ENCODE results near the gene EXOC6. TPM values are rescaled to one million over a fixed set of nuclear protein-coding genes. Genes with fewer than 3 reads are reported as not detected.

Gene EXOC6
- total RNA-seq, 2 donors from 2014 or later, result 13.2 to 70.8 TPM

DNA sequence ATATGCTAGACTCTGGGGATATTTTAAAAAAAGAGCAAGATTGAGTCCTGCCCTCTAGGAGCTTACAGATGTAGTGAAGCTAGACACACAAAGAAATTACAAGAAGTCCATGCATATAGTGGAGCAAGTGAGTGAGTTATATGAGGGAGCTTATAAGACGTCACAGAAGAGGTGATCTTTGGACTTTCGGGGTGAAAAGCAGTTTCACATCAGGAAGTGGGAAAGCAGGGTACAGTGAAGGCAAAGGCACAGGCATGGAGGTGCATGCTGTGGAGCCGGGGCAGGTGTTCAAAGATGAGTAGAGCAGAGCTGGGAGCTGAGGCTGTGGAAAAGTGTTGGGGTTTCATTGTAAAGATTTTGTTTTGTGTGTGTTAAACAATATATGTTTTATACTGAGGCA lies 38.5 kb upstream of the EXOC6 start:
- DNase-seq (no peak), ATAC-seq (no peak)
- intact Hi-C loops (cut with DNase I), result no loop called here
- Histone ChIP-seq H3K36me3 (replicated peaks in 1 of 2; ENCODE audit: insufficient read depth in 1 of 2, low read depth in 2 of 2) (no peaks in the 10 kb centered on the region), H3K4me3 (no peak overlapping the region), H3K4me1 (peaks cover 6% of the 10 kb centered on the region), H3K27me3 (no peaks in the 10 kb centered on the region), H3K9me3 (no peaks in the 10 kb centered on the region), H3K27ac (no peak overlapping the region)
- TF ChIP-seq, protein P1, sequence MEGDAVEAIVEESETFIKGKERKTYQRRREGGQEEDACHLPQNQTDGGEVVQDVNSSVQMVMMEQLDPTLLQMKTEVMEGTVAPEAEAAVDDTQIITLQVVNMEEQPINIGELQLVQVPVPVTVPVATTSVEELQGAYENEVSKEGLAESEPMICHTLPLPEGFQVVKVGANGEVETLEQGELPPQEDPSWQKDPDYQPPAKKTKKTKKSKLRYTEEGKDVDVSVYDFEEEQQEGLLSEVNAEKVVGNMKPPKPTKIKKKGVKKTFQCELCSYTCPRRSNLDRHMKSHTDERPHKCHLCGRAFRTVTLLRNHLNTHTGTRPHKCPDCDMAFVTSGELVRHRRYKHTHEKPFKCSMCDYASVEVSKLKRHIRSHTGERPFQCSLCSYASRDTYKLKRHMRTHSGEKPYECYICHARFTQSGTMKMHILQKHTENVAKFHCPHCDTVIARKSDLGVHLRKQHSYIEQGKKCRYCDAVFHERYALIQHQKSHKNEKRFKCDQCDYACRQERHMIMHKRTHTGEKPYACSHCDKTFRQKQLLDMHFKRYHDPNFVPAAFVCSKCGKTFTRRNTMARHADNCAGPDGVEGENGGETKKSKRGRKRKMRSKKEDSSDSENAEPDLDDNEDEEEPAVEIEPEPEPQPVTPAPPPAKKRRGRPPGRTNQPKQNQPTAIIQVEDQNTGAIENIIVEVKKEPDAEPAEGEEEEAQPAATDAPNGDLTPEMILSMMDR (IDR thresholded peaks at IDR 0.05), result no peak
- no peak for TF ChIP-seq POLR2A (IDR thresholded peaks at IDR 0.05)
- WGBS, 2 donors, result 71 to 74% methylated on average over 3 of the region's 3 CpGs

DNA sequence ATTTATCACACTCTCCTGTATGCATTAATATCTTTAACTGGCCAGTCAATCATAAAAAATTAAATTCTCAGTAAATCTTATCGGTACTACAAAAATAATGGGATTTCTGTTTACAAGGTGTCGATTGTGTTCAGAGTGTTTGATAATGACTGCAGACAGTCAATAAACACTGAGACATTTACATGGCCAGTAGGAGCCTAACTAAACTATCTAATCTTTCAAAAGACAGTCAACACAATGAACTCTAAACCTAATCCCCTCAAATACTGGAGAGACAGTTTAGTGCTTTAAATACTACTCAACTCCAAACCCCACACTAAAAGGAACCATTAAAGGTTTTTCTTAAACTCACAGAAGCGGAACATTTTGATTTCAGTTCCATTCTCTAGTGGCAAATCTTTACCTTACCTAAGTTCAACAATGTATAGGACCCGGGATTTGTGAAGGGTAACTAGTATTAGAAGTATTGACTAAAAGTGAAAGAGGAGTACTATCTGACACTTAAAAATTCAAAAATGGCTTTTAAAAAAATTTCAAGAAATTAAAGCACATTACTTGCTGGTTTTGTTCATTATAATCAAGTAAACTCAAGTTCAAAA lies 37.3 kb upstream of the EXOC6 start:
- DNase-seq, result no peak
- 23 to 48% methylated on average over 4 of the region's 4 CpGs for WGBS, 2 donors
- no peak overlapping the region for H3K27ac ChIP-seq
- no peaks in the 10 kb centered on the region for H3K27me3 ChIP-seq
- H3K9me3 ChIP-seq, result no peaks in the 10 kb centered on the region
- H3K4me3 ChIP-seq, result no peak overlapping the region
- H3K36me3 ChIP-seq (replicated peaks in 1 of 2; ENCODE audit: insufficient read depth in 1 of 2, low read depth in 2 of 2), result no peaks in the 10 kb centered on the region
- peaks cover 17% of the 10 kb centered on the region for H3K4me1 ChIP-seq
- TF ChIP-seq, protein P1 (IDR thresholded peaks at IDR 0.05), result no peak
- TF ChIP-seq POLR2A (IDR thresholded peaks at IDR 0.05), result no peak
- ATAC-seq, result no peak
- intact Hi-C loops (cut with DNase I), result no loop called here

DNA sequence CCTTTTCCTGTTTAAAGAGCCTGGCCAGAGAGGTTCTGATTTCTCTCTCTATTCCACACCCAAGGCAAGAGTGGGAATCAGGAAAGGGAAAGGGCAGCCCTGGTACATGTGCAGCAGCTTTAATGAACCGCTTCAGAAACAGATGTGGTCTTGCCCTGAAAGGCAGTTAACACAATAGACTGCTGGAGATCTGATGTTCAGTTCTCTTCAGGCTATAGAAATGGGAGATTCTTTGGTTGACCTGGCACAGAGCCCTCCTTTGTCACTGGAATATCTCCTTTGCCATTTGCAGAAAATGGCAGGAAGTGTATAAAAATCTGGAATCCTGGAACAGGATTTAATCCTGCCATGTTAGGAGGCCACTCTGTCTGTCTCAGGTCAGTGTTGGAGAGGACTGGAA lies 36.3 kb upstream of the EXOC6 start:
- Histone ChIP-seq H3K4me3 (no peak overlapping the region), H3K4me1 (peaks cover 23% of the 10 kb centered on the region), H3K9me3 (no peaks in the 10 kb centered on the region), H3K27ac (no peak overlapping the region), H3K27me3 (no peaks in the 10 kb centered on the region), H3K36me3 (replicated peaks in 1 of 2; ENCODE audit: insufficient read depth in 1 of 2, low read depth in 2 of 2) (no peaks in the 10 kb centered on the region)
- DNase-seq (no peak), ATAC-seq (no peak)
- intact Hi-C loops (cut with DNase I), result no loop called here
- TF ChIP-seq, protein P1 (IDR thresholded peaks at IDR 0.05), result no peak
- no peak for TF ChIP-seq POLR2A (IDR thresholded peaks at IDR 0.05)
- 84 to 100% methylated on average over 1 of the region's 1 CpG for WGBS, 2 donors

DNA sequence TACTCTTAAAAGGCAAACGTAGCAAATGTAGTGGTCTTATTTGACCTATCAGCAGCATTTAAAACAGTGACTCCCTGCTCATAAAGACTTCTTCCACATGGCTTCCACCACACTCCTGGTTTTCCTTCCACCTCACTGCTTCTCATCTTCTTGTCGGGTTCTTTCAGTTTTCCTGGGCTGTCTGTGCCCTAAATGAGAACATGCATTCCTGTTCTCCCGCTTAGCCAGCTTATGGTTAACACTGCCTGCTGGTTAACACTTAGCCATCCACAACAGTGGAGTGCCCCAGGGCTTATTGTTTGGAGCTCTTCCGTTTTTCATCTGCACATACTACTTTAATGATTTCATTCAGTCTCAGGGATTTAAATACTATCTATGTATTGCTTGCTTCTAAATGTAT lies 34.3 kb upstream of the EXOC6 start:
- ATAC-seq (no peak), DNase-seq (no peak)
- intact Hi-C loops (cut with DNase I), result no loop called here
- no peak overlapping the region for H3K4me3 ChIP-seq
- TF ChIP-seq POLR2A (IDR thresholded peaks at IDR 0.05), result no peak
- TF ChIP-seq, protein P1 (IDR thresholded peaks at IDR 0.05), result no peak
- no peaks in the 10 kb centered on the region for H3K27me3 ChIP-seq
- no peak overlapping the region for H3K27ac ChIP-seq
- no peaks in the 10 kb centered on the region for H3K9me3 ChIP-seq
- peaks cover 28% of the 10 kb centered on the region for H3K4me1 ChIP-seq
- WGBS, 2 donors, result 67 to 69% methylated on average over 4 of the region's 4 CpGs
- H3K36me3 ChIP-seq (replicated peaks in 1 of 2; ENCODE audit: insufficient read depth in 1 of 2, low read depth in 2 of 2), result no peaks in the 10 kb centered on the region

DNA sequence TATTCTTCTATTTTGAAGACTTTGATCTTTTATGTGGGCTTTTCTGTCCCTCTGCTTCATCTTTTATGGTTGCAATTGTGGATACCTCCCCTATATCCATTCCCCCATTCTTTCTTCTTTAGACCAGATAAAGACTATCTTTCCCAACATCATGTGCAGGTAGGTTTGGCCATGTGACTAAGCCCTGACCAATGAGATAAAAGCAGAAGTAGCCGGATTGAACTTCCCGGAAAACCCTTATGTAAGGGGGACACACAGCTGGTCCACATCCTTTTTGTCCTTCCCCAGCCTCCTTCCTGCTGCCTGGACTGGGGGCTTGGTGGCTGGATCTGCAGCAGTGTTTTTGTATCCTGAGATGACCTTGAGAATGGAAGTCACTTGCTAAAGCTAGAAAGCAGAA lies 33.5 kb upstream of the EXOC6 start:
- DNase-seq (no peak), ATAC-seq (no peak)
- Histone ChIP-seq H3K36me3 (replicated peaks in 1 of 2; ENCODE audit: insufficient read depth in 1 of 2, low read depth in 2 of 2) (no peaks in the 10 kb centered on the region), H3K4me1 (peaks cover 28% of the 10 kb centered on the region), H3K27me3 (no peaks in the 10 kb centered on the region), H3K9me3 (no peaks in the 10 kb centered on the region), H3K4me3 (no peak overlapping the region), H3K27ac (peak overlapping the region in 1 of 4 donors; percentile 21)
- intact Hi-C loops (cut with DNase I), result no loop called here
- 70 to 96% methylated on average over 2 of the region's 2 CpGs for WGBS, 2 donors
- TF ChIP-seq, protein P1 (IDR thresholded peaks at IDR 0.05), result no peak
